ENCODE measurements around the gene TACC3. TPM values are rescaled to one million over a fixed set of nuclear protein-coding genes. Genes with fewer than 3 reads are reported as not detected.

TACC3 gene
- total and polyA plus RNA-seq, 2 of the 8 experiments (the other 6 are each of a cell fraction or from before 2014, with no cell fraction given) = 73.8 to 148 TPM

GRCh38 chr4:1682860-1683259, 38.5 kb upstream of the TACC3 start (continued):
- no peak for TF ChIP-seq CHD7 (IDR thresholded peaks at IDR 0.05; ENCODE audit: insufficient replicate concordance, low read length)
